GM12892 (cell line): ENCODE data around the gene CEP131.

ENCODE experiments used
- POLR2A ChIP-seq: IDR thresholded peaks from 2 replicates; pipeline ENCODE4 v1.6.1; 2011; ENCODE audit warnings: low read depth, low read length, control low read depth
- POLR2AphosphoS5 ChIP-seq: IDR thresholded peaks from 2 replicates; pipeline ENCODE4 v1.6.1; 2011; ENCODE audit warnings: low read depth, low read length, control low read depth

DNA sequence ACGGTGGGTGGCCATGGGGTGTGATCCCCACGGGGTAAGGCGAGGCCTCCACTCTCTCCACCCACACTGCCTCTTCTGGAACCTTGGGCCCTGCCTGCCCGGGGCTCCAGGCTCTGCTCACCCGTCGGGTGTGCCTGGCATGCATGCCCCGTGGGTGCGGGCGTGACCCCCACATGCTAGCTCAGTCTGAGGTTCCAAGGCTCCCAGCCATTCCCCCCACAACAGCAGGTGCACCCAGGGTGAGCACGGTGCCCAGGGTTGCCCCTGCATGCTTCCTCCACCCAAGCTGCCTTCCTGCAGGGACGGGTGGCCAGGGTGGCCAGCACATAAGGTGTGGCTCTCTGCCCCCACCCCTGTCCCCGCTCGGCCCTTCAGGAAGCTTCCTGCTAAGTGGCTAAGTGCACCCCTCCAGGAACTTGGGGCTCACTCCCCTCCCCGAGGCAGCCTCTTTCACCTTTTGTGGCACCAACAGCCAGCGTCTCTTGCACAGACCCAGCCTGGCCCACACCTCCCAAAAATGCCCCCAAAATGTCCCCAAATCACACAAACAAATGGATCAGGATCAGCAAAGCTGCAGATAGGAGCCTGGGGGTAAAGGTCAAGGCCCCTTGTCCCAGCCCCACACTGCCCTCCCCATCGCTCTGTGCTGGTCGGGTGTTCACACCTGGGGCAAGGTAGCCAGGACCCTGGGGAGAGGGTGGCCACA, 78.9 kb downstream of the CEP131 start:
- TF ChIP-seq POLR2AphosphoS5, result no peak
- TF ChIP-seq POLR2A, result no peak
